Inferior parietal cortex (tissue), 1 donor: ENCODE measurements around the gene PFAS.
"Not testable (repeated sequence)": the region's sequence is repeated elsewhere in the genome, so short reads cannot be mapped to it uniquely, and the experiment has no call there.

Source experiments
- DNase-seq: peaks from one replicate; pipeline ENCODE4 v3.0.0-alpha.2; 2016; ENCODE audit errors: extremely low spot score

The PFAS gene, protein sequence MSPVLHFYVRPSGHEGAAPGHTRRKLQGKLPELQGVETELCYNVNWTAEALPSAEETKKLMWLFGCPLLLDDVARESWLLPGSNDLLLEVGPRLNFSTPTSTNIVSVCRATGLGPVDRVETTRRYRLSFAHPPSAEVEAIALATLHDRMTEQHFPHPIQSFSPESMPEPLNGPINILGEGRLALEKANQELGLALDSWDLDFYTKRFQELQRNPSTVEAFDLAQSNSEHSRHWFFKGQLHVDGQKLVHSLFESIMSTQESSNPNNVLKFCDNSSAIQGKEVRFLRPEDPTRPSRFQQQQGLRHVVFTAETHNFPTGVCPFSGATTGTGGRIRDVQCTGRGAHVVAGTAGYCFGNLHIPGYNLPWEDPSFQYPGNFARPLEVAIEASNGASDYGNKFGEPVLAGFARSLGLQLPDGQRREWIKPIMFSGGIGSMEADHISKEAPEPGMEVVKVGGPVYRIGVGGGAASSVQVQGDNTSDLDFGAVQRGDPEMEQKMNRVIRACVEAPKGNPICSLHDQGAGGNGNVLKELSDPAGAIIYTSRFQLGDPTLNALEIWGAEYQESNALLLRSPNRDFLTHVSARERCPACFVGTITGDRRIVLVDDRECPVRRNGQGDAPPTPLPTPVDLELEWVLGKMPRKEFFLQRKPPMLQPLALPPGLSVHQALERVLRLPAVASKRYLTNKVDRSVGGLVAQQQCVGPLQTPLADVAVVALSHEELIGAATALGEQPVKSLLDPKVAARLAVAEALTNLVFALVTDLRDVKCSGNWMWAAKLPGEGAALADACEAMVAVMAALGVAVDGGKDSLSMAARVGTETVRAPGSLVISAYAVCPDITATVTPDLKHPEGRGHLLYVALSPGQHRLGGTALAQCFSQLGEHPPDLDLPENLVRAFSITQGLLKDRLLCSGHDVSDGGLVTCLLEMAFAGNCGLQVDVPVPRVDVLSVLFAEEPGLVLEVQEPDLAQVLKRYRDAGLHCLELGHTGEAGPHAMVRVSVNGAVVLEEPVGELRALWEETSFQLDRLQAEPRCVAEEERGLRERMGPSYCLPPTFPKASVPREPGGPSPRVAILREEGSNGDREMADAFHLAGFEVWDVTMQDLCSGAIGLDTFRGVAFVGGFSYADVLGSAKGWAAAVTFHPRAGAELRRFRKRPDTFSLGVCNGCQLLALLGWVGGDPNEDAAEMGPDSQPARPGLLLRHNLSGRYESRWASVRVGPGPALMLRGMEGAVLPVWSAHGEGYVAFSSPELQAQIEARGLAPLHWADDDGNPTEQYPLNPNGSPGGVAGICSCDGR (N-terminal part only)

DNA sequence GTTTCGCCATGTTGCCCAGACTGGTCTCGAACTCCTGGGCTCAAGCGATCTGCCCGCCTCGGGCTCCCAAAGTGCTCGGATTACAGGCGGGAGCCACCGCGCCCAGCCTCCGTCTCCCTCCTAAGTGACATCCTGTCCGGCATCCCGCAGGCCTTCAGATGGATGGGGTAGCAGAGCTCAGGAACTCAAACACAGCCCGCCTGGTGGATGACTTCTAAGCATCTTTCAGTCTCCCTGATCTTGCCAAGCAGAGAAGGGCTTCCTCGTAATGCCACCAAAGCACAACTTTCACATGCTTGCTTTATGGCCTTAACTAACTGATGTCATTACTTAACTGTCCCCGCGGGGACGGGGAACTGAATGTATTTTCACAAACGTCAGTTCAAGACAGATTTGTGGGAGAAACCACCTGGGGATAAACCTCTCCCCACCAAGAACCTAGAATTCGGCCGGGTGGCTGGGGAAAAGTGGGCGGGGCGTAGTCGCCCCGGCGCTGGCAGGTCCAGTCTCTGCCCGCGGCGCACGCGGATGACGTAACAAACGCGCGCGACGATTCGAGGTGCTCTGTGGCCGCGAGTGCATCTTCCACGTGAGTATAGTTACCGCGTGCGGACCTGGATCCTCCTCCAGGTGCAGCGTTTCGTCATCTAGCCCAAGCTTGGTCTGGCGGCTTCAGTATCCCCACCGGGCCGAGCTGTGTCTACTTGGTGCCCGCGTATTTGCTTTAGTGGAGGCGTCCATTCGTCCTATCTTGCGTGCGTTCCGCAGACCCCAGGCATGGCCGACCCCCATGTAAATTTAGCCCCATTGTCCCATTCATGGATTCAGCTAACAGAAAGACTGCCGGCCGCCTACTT lies at the start of gene PFAS:
PFAS (plus strand) TSS at position 539 of the 857 bp plus-strand sequence. CDS start 4,649 bp downstream, outside the sequence.
- DNase-seq: peak; percentile 95

- no peak for DNase-seq
Observed at GRCh38 chr17:8204761-8205555, 44.1 kb upstream of the PFAS start.

DNA sequence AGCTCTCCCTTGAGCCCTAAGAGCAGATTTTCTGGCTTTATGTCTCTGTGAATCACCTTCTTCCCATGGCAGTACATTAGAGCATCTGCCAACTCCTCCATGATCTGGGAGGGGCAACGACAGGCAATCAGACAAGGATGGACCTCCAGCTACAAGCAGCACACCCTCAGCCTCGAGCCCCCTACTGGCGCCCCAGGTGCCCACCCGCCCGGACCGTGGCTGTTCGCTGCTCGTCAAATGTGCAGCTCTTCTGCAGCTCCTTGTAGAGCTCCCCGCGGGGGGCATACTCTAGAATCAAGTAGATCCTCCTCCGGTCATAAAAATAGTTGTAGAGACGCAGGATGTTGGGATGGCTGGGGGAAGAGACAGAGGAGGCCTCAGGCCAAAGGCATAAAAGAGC lies 42.6 kb upstream of the PFAS start:
- no peak for DNase-seq

- DNase-seq: peak; percentile 96
Observed at GRCh38 chr17:8209907-8210760, 39.0 kb upstream of the PFAS start, which contains the start of gene AURKB. AURKB (minus strand) TSS chr17:8210575; CDS start chr17:8210224, 351 bp downstream.

GRCh38 chr17:8210761-8211458 lies 38.2 kb upstream of the PFAS start:
- no peak for DNase-seq

DNA sequence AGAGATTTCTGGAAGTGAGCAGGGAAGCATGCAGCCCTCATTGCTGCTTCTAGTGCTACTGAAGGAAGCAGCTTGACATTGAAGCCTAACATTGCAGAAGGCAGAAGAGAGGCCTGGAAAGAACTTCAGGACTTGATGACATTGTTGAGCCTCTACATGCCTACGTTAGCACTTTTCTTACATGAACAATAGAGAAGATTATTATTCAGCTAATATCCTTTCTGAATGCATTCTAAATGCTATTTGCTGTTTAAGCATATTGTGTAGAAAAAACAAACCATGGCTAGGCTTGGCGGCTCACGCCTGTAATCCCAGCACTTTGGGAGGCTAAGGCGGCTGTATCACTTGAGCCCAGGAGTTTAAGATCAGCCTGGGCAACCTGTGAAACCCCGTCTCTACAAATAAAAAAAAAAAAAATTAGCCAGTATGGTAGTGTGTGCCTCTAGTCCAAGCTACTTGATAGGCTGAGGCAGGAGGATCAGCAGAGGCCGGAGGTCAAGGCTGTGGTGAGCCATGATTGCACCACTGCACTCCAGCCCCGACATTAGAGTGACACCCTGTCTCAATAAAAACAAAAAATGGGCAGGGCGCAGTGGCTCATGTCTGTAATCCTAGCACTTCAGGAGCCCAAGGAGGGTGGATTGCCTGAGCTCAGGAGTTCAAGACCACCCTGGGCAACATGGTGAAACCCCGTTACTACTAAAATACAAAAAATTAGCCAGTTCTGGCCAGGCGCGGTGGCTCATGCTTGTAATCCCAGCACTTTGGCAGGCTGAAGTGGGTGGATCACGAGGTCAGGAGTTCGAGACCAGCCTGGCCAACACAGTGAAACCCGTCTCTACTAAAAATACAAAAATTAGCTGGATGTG lies 36.5 kb upstream of the PFAS start:
- no peak for DNase-seq

- not testable (repeated sequence) for DNase-seq
Observed at GRCh38 chr17:8214000-8214399, 35.1 kb upstream of the PFAS start.

- DNase-seq: peak; percentile 99
Observed at GRCh38 chr17:8220783-8221662, 28.1 kb upstream of the PFAS start.

DNA sequence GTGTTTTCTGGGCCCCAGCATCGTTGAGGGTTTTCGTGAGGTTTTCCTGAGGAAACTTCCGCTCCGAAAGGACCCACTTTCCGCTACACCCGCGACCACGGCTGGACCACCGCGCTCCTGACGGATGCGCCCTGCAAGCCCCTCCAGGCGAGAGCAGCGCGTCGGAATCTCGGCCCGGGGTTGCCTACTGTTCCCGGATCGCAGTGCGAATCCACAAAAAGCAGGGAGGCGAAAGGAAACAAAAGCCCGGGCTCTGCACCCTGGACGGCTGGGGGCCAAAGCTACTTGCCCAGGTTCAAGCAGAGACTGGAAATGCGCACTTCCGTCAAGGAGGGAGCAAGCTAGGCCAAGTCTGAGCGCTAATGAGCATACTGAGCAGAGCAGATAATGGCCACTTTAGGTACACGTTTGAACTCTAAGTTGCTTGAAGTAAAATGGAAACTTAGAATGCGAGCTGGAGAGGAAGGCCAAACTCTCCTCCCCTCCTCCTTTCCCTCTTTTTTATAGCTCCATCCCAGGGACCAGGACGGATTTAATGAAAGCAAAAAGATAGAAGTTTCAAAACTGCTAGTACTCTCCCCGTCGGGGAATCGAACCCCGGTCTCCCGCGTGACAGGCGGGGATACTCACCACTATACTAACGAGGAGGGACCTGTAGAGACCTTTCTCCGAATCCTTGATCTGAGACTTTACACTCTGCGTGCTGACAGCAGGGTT lies 27.3 kb upstream of the PFAS start:
- DNase-seq: peak; percentile 99

GRCh38 chr17:8222380-8222629 lies 26.8 kb upstream of the PFAS start:
- DNase-seq: no peak

DNA sequence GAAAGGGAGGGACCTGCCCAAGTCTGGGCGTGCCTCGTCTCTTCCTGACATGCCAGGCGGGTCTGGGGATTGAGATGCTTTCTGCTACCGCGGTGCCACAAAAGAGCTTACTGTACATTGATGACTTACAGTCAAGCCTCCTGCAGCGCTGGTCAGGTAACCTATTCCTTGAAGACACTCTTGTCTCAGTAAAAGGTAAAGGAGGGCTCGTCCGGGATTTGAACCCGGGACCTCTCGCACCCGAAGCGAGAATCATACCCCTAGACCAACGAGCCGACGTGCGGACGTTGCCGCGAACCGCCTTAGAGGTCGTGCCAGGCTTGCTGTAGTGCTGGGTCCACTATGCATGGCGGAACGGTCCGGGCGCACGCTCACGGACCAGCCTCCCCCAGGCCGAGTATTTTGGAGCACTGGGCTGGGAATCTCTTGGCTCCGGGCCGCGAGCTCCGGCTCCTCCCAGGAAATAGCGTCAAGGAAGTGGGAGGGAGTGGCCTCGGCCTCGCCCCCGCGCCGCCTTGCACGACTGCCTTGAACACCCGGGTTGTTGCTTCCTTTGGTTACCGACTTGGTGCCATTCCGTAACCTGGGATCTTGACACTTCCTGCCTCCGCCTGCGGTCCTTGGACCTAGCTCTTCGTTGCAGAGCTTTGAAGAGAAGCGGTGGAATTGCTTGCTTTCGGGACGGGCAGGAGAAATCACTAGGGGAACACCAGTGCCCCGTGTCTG lies 26.3 kb upstream of the PFAS start:
- DNase-seq: peak; percentile 89

DNA sequence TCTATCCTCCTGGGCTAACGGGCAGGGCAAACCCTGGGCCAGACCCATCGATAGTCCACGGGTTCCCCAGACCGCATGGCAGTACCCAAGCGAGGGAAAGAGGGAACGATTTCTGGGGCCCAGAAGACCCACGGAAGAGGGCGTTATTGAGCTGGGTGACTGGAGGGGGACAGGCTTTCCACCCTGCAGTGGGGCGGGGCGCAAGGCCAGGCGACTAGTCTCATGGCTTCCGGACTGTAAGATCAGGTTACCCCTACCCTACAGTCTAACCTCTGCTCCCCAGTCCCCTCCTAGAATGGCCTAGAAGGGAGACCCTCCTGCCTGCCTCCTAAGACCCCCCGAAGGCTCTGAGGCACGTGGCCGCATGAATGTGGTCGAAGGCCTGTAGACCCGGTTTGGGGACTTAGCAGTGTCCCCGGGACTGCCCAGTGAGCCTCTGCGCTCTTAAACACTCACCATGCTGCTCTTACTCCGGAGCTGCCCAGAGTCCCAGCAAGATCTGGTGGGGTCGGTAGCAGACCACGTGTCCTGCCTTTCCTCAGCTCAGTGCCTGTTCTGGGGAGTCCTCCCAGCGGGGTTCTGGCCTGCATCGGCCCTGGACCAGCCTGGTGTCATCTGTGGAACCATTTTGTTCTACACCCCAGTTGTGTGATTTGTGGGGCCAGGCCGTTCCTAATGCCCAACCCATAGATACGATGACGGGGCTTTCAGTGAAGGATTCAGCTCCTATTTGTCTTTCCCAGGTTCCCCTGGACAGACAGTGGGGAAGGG lies 25.5 kb upstream of the PFAS start:
- DNase-seq: peak; percentile 57

- no peak for DNase-seq
Observed at GRCh38 chr17:8224891-8225812, 23.9 kb upstream of the PFAS start.
